Measurements from ENCODE around the gene WDR7.

- no peak for TF ChIP-seq CTCF (conservative IDR thresholded peaks at IDR 0.05; ENCODE audit: low read depth, low read length)
- TF ChIP-seq POLR2A (IDR thresholded peaks at IDR 0.05; ENCODE audit: low read depth, low read length) = no peak
Measured at GRCh38 chr18:56627991-56628390, 23.2 kb upstream of the WDR7 start.
